SK-N-SH (cell line): ENCODE measurements around the gene PKDCC. TPM values are rescaled to one million over a fixed set of nuclear protein-coding genes. Genes with fewer than 3 reads are reported as not detected.

Experiments
- CTCF ChIA-PET: fragments of 300-600, 350-600 bp; formaldehyde crosslinking; extraction: SDS; loops from one replicate; lab custom pipeline; 2021; lab: Yijun Ruan, JAX
- POLR2A ChIA-PET: fragments of 350-600 bp; sonication (Branson Sonifier 250); formaldehyde crosslinking; extraction: SDS; loops from one replicate; lab custom pipeline; 2020; ENCODE audit warnings: antibody characterized with exemption, inconsistent platforms; lab: Yijun Ruan, JAX
- DNase-seq: peaks from one replicate; pipeline ENCODE4 v3.0.0; 2012
- H2AFZ ChIP-seq: fragments of 200-600 bp; sonication (generic); 2 replicates; pipeline ENCODE4 v1.8.1; 2016; ENCODE audit warnings: antibody characterized with exemption, mild to moderate bottlenecking, low read depth
- H3F3A ChIP-seq: fragments of 200-600 bp; sonication (generic); replicated peaks from 2 replicates; pipeline ENCODE3; 2016; ENCODE audit warnings: antibody characterized with exemption, mild to moderate bottlenecking; ENCODE audit not compliant: insufficient read depth
- H3K27ac ChIP-seq, 2 experiments: fragments of 200-500 bp in 1 of 2; fragments of 200-600 bp in 1 of 2; sonication (Bioruptor generic) in 1 of 2; sonication (generic), shearing (Covaris generic) in 1 of 2; 2 replicates each; pipeline versions ENCODE4 v1.5.1 to v1.6.1; 2014 to 2016; ENCODE audit warnings: low read depth in 2 of 2, inconsistent platforms in 1 of 2, low read length in 1 of 2, mild to moderate bottlenecking in 1 of 2, mixed read lengths in 1 of 2
- H3K27me3 ChIP-seq: fragments of 200-600 bp; sonication (generic), shearing (Covaris generic); 2 replicates; pipeline ENCODE4 v1.6.1; 2016; ENCODE audit warnings: mixed run types; ENCODE audit not compliant: insufficient read depth
- H3K36me3 ChIP-seq, 2 experiments: fragments of 200-500 bp in 1 of 2; fragments of 200-600 bp in 1 of 2; sonication (Bioruptor generic) in 1 of 2; sonication (generic) in 1 of 2; replicated peaks in 1 of 2; 2 replicates each; pipeline versions ENCODE3 to v1.5.1; 2014 to 2016; ENCODE audit warnings: low read length in 1 of 2, mild to moderate bottlenecking in 1 of 2; ENCODE audit not compliant: insufficient read depth in 2 of 2, control insufficient read depth in 1 of 2
- H3K4me1 ChIP-seq, 2 experiments: fragments of 200-500 bp in 1 of 2; fragments of 200-600 bp in 1 of 2; sonication (Bioruptor generic) in 1 of 2; sonication (generic), shearing (Covaris generic) in 1 of 2; 2 replicates each; pipeline versions ENCODE4 v1.5.1 to v1.6.1; 2014 to 2016; ENCODE audit warnings: low read depth in 1 of 2, low read length in 1 of 2, mixed run types in 1 of 2; ENCODE audit not compliant: insufficient read depth in 2 of 2, control insufficient read depth in 1 of 2
- H3K4me2 ChIP-seq: fragments of 200-600 bp; sonication (generic), shearing (Covaris generic); 2 replicates; pipeline ENCODE4 v1.6.1; 2017; ENCODE audit warnings: mixed run types
- H3K4me3 ChIP-seq, 2 experiments: fragments of 200-500 bp in 1 of 2; fragments of 200-600 bp in 1 of 2; sonication (Bioruptor generic) in 1 of 2; sonication (generic), shearing (Covaris generic) in 1 of 2; 2 replicates each; pipeline versions ENCODE4 v1.5.1 to v1.8.1; 2014 to 2016; ENCODE audit warnings: low read depth in 2 of 2, inconsistent platforms in 1 of 2, low read length in 1 of 2, mild to moderate bottlenecking in 1 of 2, mixed read lengths in 1 of 2, moderate library complexity in 1 of 2
- H3K79me2 ChIP-seq: fragments of 200-600 bp; sonication (generic); 2 replicates; pipeline ENCODE4 v1.8.1; 2017; ENCODE audit warnings: mild to moderate bottlenecking; ENCODE audit not compliant: insufficient read depth
- H3K9ac ChIP-seq: fragments of 200-600 bp; sonication (generic); 2 replicates; pipeline ENCODE4 v1.6.1; 2017; ENCODE audit warnings: mixed run types
- H3K9me2 ChIP-seq: fragments of 200-600 bp; sonication (generic); 2 replicates; pipeline ENCODE4 v1.6.1; 2017; ENCODE audit warnings: mixed run types
- H3K9me3 ChIP-seq: fragments of 200-600 bp; sonication (generic); 2 replicates; pipeline ENCODE4 v1.6.1; 2017; ENCODE audit warnings: mixed run types, mild to moderate bottlenecking, moderate library complexity
- H4K20me1 ChIP-seq: fragments of 200-600 bp; sonication (generic); 2 replicates; pipeline ENCODE4 v1.6.1; 2017; ENCODE audit warnings: mild to moderate bottlenecking, mixed run types; ENCODE audit not compliant: insufficient read depth
- CHD2 ChIP-seq: fragments of 150-350 bp; IDR thresholded peaks from 2 replicates; pipeline ENCODE4 v1.6.1; 2018; ENCODE audit warnings: low read length; ENCODE audit not compliant: partially characterized antibody
- ELF1 ChIP-seq: IDR thresholded peaks from 2 replicates; pipeline ENCODE4 v1.4.0; 2012
- EP300 ChIP-seq, 2 experiments: IDR thresholded peaks; 2 replicates each; pipeline versions ENCODE4 v1.4.0 to v1.6.1; 2012; ENCODE audit warnings: borderline replicate concordance in 1 of 2, low read depth in 1 of 2, low read length in 1 of 2
- EZH2phosphoT487 ChIP-seq: fragments of 200-600 bp; sonication (generic); IDR thresholded peaks from 2 replicates; pipeline ENCODE4 v1.6.1; 2017; ENCODE audit warnings: low read depth, mixed run types, mild to moderate bottlenecking, antibody characterized with exemption, moderate library complexity, borderline replicate concordance
- FOXJ3 ChIP-seq: sonication (generic); formaldehyde crosslinking; IDR thresholded peaks from 2 replicates; pipeline ENCODE4 v1.5.1; 2020; ENCODE audit warnings: mild to moderate bottlenecking, missing genetic modification reagents
- GATA2 ChIP-seq: sonication (generic); formaldehyde crosslinking; IDR thresholded peaks from 2 replicates; pipeline ENCODE4 v1.5.0; 2020; ENCODE audit warnings: mild to moderate bottlenecking, missing genetic modification reagents
- JUND ChIP-seq: IDR thresholded peaks from 2 replicates; pipeline ENCODE4 v1.4.0; 2012
- MAX ChIP-seq: IDR thresholded peaks from 2 replicates; pipeline ENCODE4 v1.4.0; 2012; ENCODE audit warnings: low read depth
- MEF2A ChIP-seq: IDR thresholded peaks from 2 replicates; pipeline ENCODE4 v1.4.0; 2012; ENCODE audit warnings: low read depth, borderline replicate concordance
- MXI1 ChIP-seq: IDR thresholded peaks from 2 replicates; pipeline ENCODE4 v1.6.1; 2012; ENCODE audit warnings: mild to moderate bottlenecking, low read depth, low read length, improper control_type of control experiment
- NRF1 ChIP-seq: IDR thresholded peaks from 2 replicates; pipeline ENCODE4 v1.6.1; 2012; ENCODE audit warnings: low read depth, mild to moderate bottlenecking, low read length
- PBX3 ChIP-seq: IDR thresholded peaks from 2 replicates; pipeline ENCODE4; 2012
- POLR2AphosphoS5 ChIP-seq: IDR thresholded peaks from 2 replicates; pipeline ENCODE4 v1.6.1; 2012; ENCODE audit warnings: low read depth, low read length
- RCOR1 ChIP-seq: fragments of 150-350 bp; IDR thresholded peaks from 2 replicates; pipeline ENCODE4 v1.6.1; 2017; ENCODE audit warnings: antibody characterized with exemption, low read length
- RFX5 ChIP-seq: IDR thresholded peaks from 2 replicates; pipeline ENCODE4 v1.6.1; 2012; ENCODE audit warnings: mild to moderate bottlenecking, improper control_type of control experiment, low read length
- TAF1 ChIP-seq: IDR thresholded peaks from 2 replicates; pipeline ENCODE4 v1.6.1; 2012; ENCODE audit warnings: low read depth, mild to moderate bottlenecking, low read length, moderate library complexity, borderline replicate concordance
- TEAD4 ChIP-seq: IDR thresholded peaks from 2 replicates; pipeline ENCODE4 v1.4.0; 2012; ENCODE audit warnings: mild to moderate bottlenecking, borderline replicate concordance; ENCODE audit not compliant: insufficient read depth
- USF1 ChIP-seq: IDR thresholded peaks from 2 replicates; pipeline ENCODE4 v1.4.0; 2012; ENCODE audit warnings: low read depth, borderline replicate concordance
- YY1 ChIP-seq: IDR thresholded peaks from 2 replicates; pipeline ENCODE4 v1.4.0; 2012; ENCODE audit warnings: low read depth, mild to moderate bottlenecking
- WGBS: methylation state at CpG from one replicate; pipeline ENCODE4 v1.1.6; 2017; ENCODE audit warnings: low lambda C conversion rate; 5-methylcytosine and 5-hydroxymethylcytosine counted together
- polyA plus RNA-seq, 3 experiments: library from polyadenylated mRNA; depleted of rRNA; stranded (reverse); fragments of >200 nt; gene quantifications; 2 replicates each; pipeline ENCODE4 v1.2.3, GENCODE V29; 2012

The PKDCC gene
- polyA plus RNA-seq (2012; rRNA removed), result 16.0 and 19.5 TPM in 2 replicates
- 6.9 and 10.5 TPM in 2 replicates for polyA plus RNA-seq (2012; cell fraction: cytosol; rRNA removed)
- 57.7 and 96.1 TPM in 2 replicates for polyA plus RNA-seq (2012; cell fraction: nucleus; rRNA removed)

- Histone ChIP-seq H3K27ac (peak within 1 kb of the TSS; percentile 5 to 100; a peak in 3 of 4 replicates), H3K9ac (peak within 1 kb of the TSS; percentile 76), H3K79me2 (no peaks in the 10 kb centered on the region), H3K9me2 (no peaks in the 10 kb centered on the region), H2AFZ (peak within 1 kb of the TSS; percentile 93), H3K27me3 (0 out of 2 replicates have a peak, but pooled peaks cover 8% of the 10 kb centered on the region), H3K4me2 (peak within 1 kb of the TSS; percentile 98), H3F3A (no peaks in the 10 kb centered on the region), H3K4me3 (peak within 1 kb of the TSS; percentile 81 to 85), H3K9me3 (no peaks in the 10 kb centered on the region), H3K36me3 (no peaks in the 10 kb centered on the region), H3K4me1 (peaks cover 0 to 67% of the 10 kb centered on the region in 2 experiments; a peak in 2 of 4 replicates), H4K20me1 (no peaks in the 10 kb centered on the region)
- TF ChIP-seq RCOR1 (no peak), EZH2phosphoT487 (no peak), PBX3 (peak; percentile 91), NRF1 (no peak), MAX (0 out of 2 replicates have a peak, but pooled peaks have one; percentile 5), FOXJ3 (CRISPR knock-in tag) (no peak), CHD2 (peak; percentile 15), MXI1 (peak; percentile 54; the same call in 1 of the 2 replicates), TAF1 (0 out of 2 replicates have a peak, but pooled peaks have one; percentile 17), POLR2AphosphoS5 (peak; percentile 29; the same call in 1 of the 2 replicates)
- CTCF ChIA-PET, result interaction anchor here (0.8 to 11.2 kb wide), 17 partner anchors 8 to 194 kb away, joined by 3 to 193 read pairs (median 8); no protein-coding TSS in a partner anchor
- WGBS, result under 1% methylated on average over 43 of the region's 111 CpGs
- POLR2A ChIA-PET, result interaction anchor here (0.7 to 5.2 kb wide), 24 partner anchors 12 to 179 kb away, joined by 3 to 93 read pairs (median 10); no protein-coding TSS in a partner anchor
- peak; percentile 100 for DNase-seq
Measured at GRCh38 chr2:42047488-42048298, at the start of gene PKDCC. Gene PKDCC, plus strand, starts transcription at chr2:42048021. Its CDS starts 179 bp downstream, at chr2:42048200.

GRCh38 chr2:41998186-41999127 lies 49.4 kb upstream of the PKDCC start:
- H4K20me1 ChIP-seq, result no peaks in the 10 kb centered on the region
- no peak overlapping the region for H3K4me3 ChIP-seq
- peak; percentile 57 for DNase-seq
- ChIA-PET POLR2A (no interaction called here), CTCF (interaction anchor here (0.6 to 1.5 kb wide), 7 partner anchors 10 to 145 kb away, joined by 3 to 7 read pairs (median 3); no protein-coding TSS in a partner anchor)
- H3K27ac ChIP-seq, result no peak overlapping the region
- H3K4me1 ChIP-seq, result peaks cover 0 to 7% of the 10 kb centered on the region in 2 experiments; a peak in 1 of 4 replicates
- H3K36me3 ChIP-seq, result no peaks in the 10 kb centered on the region
- no peaks in the 10 kb centered on the region for H3K79me2 ChIP-seq
- TF ChIP-seq USF1 (no peak), GATA2 (CRISPR knock-in tag) (no peak), ELF1 (no peak), TEAD4 (no peak), YY1 (no peak), MEF2A (no peak), NRF1 (no peak), EP300 (IDR thresholded peaks at IDR 0.05; ENCODE audit: borderline replicate concordance in 1 of 2, low read depth in 1 of 2, low read length in 1 of 2) (no peak), JUND (no peak), MAX (no peak), RFX5 (no peak)
- H3K9me2 ChIP-seq, result no peaks in the 10 kb centered on the region
- no peaks in the 10 kb centered on the region for H3K9me3 ChIP-seq
- H3K4me2 ChIP-seq, result no peak overlapping the region
- no peak overlapping the region for H2AFZ ChIP-seq
- H3K27me3 ChIP-seq, result no peaks in the 10 kb centered on the region
- H3F3A ChIP-seq, result no peaks in the 10 kb centered on the region
- H3K9ac ChIP-seq, result no peak overlapping the region
- 48% methylated on average over 15 of the region's 15 CpGs for WGBS
